Cardiac muscle cell (in vitro differentiated cells and primary cell): ENCODE measurements around the gene ITGB1. TPM values are rescaled to one million over a fixed set of nuclear protein-coding genes. Genes with fewer than 3 reads are reported as not detected.

Experiments
- DNase-seq, 2 donors: peaks; one replicate each; pipeline versions ENCODE4 v3.0.0 to v3.0.0-alpha.2; 2010 to 2017; ENCODE audit warnings: low read depth in 1 of 2, low spot score in 1 of 2
- H3K27ac ChIP-seq: fragments of 200-600 bp; sonication (generic); 2 replicates; pipeline ENCODE4 v1.5.1; 2016
- H3K27me3 ChIP-seq: fragments of 200-600 bp; sonication (generic); 2 replicates; pipeline ENCODE4 v1.6.0; 2016; ENCODE audit warnings: control low read depth
- H3K36me3 ChIP-seq: fragments of 200-600 bp; sonication (generic); 2 replicates; pipeline ENCODE4 v1.5.1; 2016; ENCODE audit warnings: control low read depth
- H3K4me1 ChIP-seq: fragments of 200-600 bp; sonication (generic); 2 replicates; pipeline ENCODE4 v1.8.1; 2017; ENCODE audit warnings: low read depth, mild to moderate bottlenecking, mixed run types
- H3K4me3 ChIP-seq: fragments of 200-600 bp; sonication (generic); 2 replicates; pipeline ENCODE4 v1.5.1; 2016; ENCODE audit warnings: mild to moderate bottlenecking
- H3K9me3 ChIP-seq: fragments of 200-600 bp; sonication (generic); 2 replicates; pipeline ENCODE4 v1.5.1; 2017; ENCODE audit warnings: low read depth, mild to moderate bottlenecking, control low read depth
- CTCF ChIP-seq: IDR thresholded peaks from 2 replicates; pipeline ENCODE4 v1.5.1; 2012; ENCODE audit warnings: low read depth, mild to moderate bottlenecking, low read length
- polyA plus RNA-seq: library from polyadenylated mRNA; unstranded; fragments of >200 nt; fragmentation: Nextera tagmentation; extraction: Ambion mirVana; gene quantifications from 2 replicates; pipeline ENCODE4 v1.2.1, GENCODE V29; 2016
- total RNA-seq: library from RNA; depleted of rRNA; stranded (reverse); fragments of >200 nt; gene quantifications from 2 replicates; pipeline ENCODE4 v1.2.3, GENCODE V29; 2016

Gene ITGB1
- total and polyA plus RNA-seq, 2 experiments from 2014 or later, result 321 to 490 TPM

- Histone ChIP-seq H3K27ac (peak overlapping the region; percentile 85), H3K9me3 (no peaks in the 10 kb centered on the region), H3K4me1 (peaks cover 59% of the 10 kb centered on the region), H3K36me3 (no peaks in the 10 kb centered on the region), H3K4me3 (no peak overlapping the region), H3K27me3 (no peaks in the 10 kb centered on the region)
- TF ChIP-seq CTCF, result no peak
- no peak for DNase-seq
Measured at GRCh38 chr10:32952541-32953276, 5.3 kb downstream of the ITGB1 start.

- Histone ChIP-seq H3K27me3 (no peaks in the 10 kb centered on the region), H3K4me3 (no peak overlapping the region), H3K4me1 (peaks cover 59% of the 10 kb centered on the region), H3K9me3 (no peaks in the 10 kb centered on the region), H3K27ac (no peak overlapping the region), H3K36me3 (no peaks in the 10 kb centered on the region)
- no peak for DNase-seq
- TF ChIP-seq CTCF, result no peak
Measured at GRCh38 chr10:32952094-32952493, 5.9 kb downstream of the ITGB1 start.

GRCh38 chr10:32951111-32951510 is 6.9 kb downstream of the ITGB1 start:
- DNase-seq, result no peak
- no peaks in the 10 kb centered on the region for H3K27me3 ChIP-seq
- H3K4me1 ChIP-seq, result peaks cover 57% of the 10 kb centered on the region
- no peak overlapping the region for H3K4me3 ChIP-seq
- H3K9me3 ChIP-seq, result no peaks in the 10 kb centered on the region
- peak overlapping the region; percentile 23 for H3K27ac ChIP-seq
- no peaks in the 10 kb centered on the region for H3K36me3 ChIP-seq
- TF ChIP-seq CTCF, result no peak

GRCh38 chr10:32950591-32951108 is 7.4 kb downstream of the ITGB1 start:
- Histone ChIP-seq H3K4me3 (peak overlapping the region; percentile 6), H3K4me1 (peaks cover 53% of the 10 kb centered on the region), H3K27ac (peak overlapping the region; percentile 23), H3K27me3 (no peaks in the 10 kb centered on the region), H3K9me3 (no peaks in the 10 kb centered on the region), H3K36me3 (no peaks in the 10 kb centered on the region)
- no peak for DNase-seq
- no peak for TF ChIP-seq CTCF

- Histone ChIP-seq H3K36me3 (no peaks in the 10 kb centered on the region), H3K27ac (no peak overlapping the region), H3K4me3 (no peak overlapping the region), H3K4me1 (peaks cover 42% of the 10 kb centered on the region), H3K9me3 (no peaks in the 10 kb centered on the region), H3K27me3 (no peaks in the 10 kb centered on the region)
- TF ChIP-seq CTCF, result no peak
- no peak for DNase-seq
Measured at GRCh38 chr10:32949221-32949678, 8.8 kb downstream of the ITGB1 start.
